Fibroblast of villous mesenchyme (primary cell): ENCODE measurements around the gene EML1. TPM values are rescaled to one million over a fixed set of nuclear protein-coding genes. Genes with fewer than 3 reads are reported as not detected.
"Not testable (repeated sequence)": the region's sequence is repeated elsewhere in the genome, so short reads cannot be mapped to it uniquely, and the experiment has no call there.

Experiments used
- DNase-seq: peaks from one replicate; pipeline ENCODE4 v3.0.0-alpha.2; 2010; ENCODE audit warnings: low read depth
- H3K4me3 ChIP-seq: 2 replicates; pipeline ENCODE4 v1.5.1; 2011; ENCODE audit warnings: low read depth, mild to moderate bottlenecking, low read length
- CTCF ChIP-seq: IDR thresholded peaks from 2 replicates; pipeline ENCODE4 v1.5.1; 2012; ENCODE audit warnings: low read depth, mild to moderate bottlenecking, low read length; ENCODE audit not compliant: insufficient read depth
- total RNA-seq: library from RNA; depleted of rRNA; stranded (reverse); fragments of >200 nt; gene quantifications from 2 replicates; pipeline ENCODE4 v1.2.3, GENCODE V29; 2012

EML1 gene
- total RNA-seq, 1 donor = 34.5 TPM

GRCh38 chr14:99941211-99941610, 148.0 kb downstream of the EML1 start:
- H3K4me3 ChIP-seq = no peak overlapping the region
- no peak for DNase-seq
- TF ChIP-seq CTCF = no peak

- no peak for DNase-seq
- TF ChIP-seq CTCF = no peak
- H3K4me3 ChIP-seq = no peak overlapping the region
These were observed 150.4 kb downstream of the EML1 start for GRCh38 chr14:99943620-99944019.

GRCh38 chr14:99944241-99944651, 151.0 kb downstream of the EML1 start:
- no peak for DNase-seq
- no peak overlapping the region for H3K4me3 ChIP-seq
- no peak for TF ChIP-seq CTCF

GRCh38 chr14:99945732-99946651, 152.8 kb downstream of the EML1 start:
- no peak overlapping the region for H3K4me3 ChIP-seq
- TF ChIP-seq CTCF = no peak
- DNase-seq = no peak

- no peak overlapping the region for H3K4me3 ChIP-seq
- peak; percentile 91 for TF ChIP-seq CTCF
- DNase-seq = no peak
These were observed 153.7 kb downstream of the EML1 start for GRCh38 chr14:99946652-99947489.

GRCh38 chr14:99947695-99948094, 154.5 kb downstream of the EML1 start:
- DNase-seq = peak; percentile 50
- no peak overlapping the region for H3K4me3 ChIP-seq
- no peak for TF ChIP-seq CTCF

- DNase-seq, H3K4me3 ChIP-seq: not testable (repeated sequence)
These were observed 156.0 kb downstream of the EML1 start for GRCh38 chr14:99949011-99949732.
